NB4 (cell line): ENCODE results near the gene FAM81A.

Experiments
- CTCF ChIP-seq: IDR thresholded peaks from one replicate; pipeline ENCODE4 v1.5.1; 2012; ENCODE audit warnings: low read depth, low read length
- MYC ChIP-seq: IDR thresholded peaks from 2 replicates; pipeline ENCODE4 v1.6.1; 2011; ENCODE audit warnings: low read depth, low read length
- POLR2A ChIP-seq: IDR thresholded peaks from 2 replicates; pipeline ENCODE4 v1.6.1; 2011; ENCODE audit warnings: mild to moderate bottlenecking; ENCODE audit not compliant: insufficient read length; ENCODE audit errors: extremely low read depth

GRCh38 chr15:59516655-59517461 is 78.9 kb downstream of the FAM81A start:
- TF ChIP-seq CTCF (no peak), MYC (no peak), POLR2A (no peak)
